DMS79 (cell line): Measurements from ENCODE around the gene TFB2M.
A peak's percentile ranks its signal among the peaks of the same experiment; 100 is the strongest.
"Not testable (repeated sequence)": the region's sequence is repeated elsewhere in the genome, so short reads cannot be mapped to it uniquely, and the experiment has no call there.

Experiments
- DNase-seq: peaks from one replicate; lab custom pipeline; 2025; lab: John Stamatoyannopoulos, UW

The TFB2M gene

DNA sequence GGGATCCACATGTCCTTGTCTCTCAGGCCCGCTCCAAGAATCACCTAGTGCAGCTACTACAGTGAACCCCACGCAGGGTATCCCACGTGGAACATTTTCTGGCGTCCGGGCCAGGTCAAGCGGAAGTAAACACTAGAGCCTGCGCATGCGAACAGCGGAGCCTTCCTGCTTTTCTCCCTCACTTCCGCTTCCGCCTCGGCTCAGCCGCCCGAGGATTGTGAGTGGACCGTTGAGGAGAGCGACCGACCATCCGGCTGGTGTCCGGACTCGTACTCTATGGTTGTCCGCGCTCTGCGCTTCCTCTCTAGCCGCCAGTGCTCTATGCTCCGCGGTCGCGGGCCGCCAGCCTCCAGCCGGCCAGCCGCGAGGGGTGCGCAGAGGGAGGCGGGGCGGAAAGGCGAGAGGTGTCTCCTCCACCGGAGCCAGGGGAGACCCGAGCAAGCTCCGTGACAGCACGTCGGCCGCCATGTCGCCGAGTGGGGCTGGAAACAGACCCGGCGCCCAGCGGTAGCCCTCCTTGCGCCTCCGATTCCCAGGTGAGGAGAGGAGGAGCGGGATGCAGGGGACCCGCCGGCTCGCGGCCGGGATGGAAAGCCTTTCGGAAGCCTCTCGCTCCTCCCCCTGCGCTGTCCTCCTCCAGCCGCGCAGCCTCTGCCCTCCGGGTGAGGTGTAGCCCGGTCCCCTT, at the start of gene TFB2M, which contains the start of gene CNST:
Gene TFB2M (minus strand): TSS at position 134 of the 685 bp plus-strand sequence. CDS start 123 bp downstream, at position 11.
Gene CNST (plus strand): TSS at position 329 of the 685 bp plus-strand sequence. CDS start 25,107 bp downstream, outside the sequence.
- DNase-seq = peak; percentile 96

DNA sequence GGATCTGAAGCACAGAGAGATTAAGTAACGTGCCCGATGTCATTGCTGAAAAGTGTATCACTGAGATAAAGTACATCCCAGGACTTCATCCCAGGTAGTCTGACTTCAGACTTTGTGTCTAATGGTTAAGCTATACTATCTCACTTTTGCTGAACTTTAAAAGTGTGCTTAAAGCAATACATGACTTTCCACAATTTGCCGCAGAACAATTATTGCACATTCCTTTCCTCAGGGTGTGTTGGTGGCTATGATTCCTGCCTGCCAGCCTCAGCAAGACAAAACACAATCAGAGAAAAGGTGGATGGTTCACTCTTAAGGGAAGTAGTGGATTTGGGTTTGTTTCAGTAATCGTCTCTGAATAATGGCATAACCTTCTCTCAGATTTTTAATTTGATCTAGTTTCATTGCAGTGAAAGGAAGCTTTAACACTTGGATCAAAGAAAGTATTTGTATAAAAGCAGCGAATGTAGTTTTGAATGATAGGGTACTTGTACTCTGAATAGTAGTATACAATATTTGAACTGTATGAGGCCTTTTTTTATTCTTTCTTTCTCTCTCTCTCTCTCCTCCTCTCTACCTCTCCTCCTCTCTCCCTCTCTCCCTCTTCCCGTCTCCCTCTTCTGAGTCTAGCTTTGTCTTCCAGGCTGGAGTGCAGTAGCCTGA, 47.2 kb upstream of the TFB2M start:
- DNase-seq = no peak

GRCh38 chr1:246609632-246610031, 43.6 kb upstream of the TFB2M start:
- DNase-seq = no peak

- DNase-seq = no peak
Observed at GRCh38 chr1:246608616-246609376, 42.7 kb upstream of the TFB2M start.

DNA sequence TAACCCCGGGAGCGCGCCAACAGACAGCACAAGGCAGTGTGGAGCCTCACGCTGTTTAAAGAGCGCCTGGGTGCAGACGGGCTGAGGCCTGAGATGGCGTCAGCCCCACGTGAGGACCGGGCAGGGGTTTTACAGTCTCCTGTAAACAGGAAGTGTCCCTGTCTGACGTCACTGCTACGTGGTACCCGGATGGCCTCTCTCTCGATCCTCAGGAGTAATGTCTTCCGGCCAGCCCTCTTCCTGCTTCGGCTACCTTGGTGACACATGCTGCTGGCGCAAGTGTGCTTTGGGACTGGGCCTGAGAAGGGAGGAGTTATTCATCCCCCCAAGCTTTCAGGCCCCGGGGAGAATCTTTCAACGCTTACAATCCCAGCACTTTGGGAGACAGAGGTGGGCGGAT, 41.4 kb upstream of the TFB2M start:
- DNase-seq = no peak

DNA sequence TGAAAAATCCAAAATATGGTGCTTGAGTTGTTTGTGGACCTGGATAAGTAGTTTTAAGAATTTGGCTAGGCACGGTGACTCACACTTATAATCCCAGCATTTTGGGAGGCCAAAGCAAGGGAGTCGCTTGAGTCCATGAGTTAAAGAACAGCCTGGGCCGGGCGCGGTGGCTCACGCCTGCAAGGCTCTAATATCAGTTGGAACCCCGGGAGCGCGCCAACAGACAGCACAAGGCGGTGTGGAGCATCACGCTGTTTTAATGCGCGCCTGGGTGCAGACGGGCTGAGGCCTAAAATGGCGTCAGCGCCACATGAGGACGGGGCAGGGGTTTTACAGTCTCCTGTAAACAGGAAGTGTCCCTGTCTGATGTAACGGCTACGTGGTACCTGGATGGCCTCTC, 39.2 kb upstream of the TFB2M start:
- DNase-seq = not testable (repeated sequence)

DNA sequence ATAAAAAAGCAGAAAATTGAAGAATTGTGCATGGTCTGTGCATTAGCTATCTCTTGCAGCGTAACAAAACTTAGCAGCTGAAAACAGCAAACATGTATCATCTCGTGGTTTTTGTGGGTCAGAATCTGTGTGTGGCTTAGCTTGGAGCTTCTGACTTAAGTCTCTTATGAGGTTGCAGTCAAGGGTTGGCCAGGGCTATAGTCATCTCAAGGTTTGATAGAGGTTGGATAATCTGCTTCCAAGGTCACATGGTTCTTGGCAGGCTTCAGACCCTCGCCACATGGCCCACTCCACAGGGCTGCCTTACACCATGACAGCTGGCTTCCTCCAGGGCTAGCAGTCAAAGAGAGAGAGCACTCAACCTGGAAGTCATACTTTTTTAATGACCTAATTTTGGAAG, 36.1 kb upstream of the TFB2M start:
- DNase-seq = no peak

GRCh38 chr1:246600579-246600978, 34.5 kb upstream of the TFB2M start:
- no peak for DNase-seq

- DNase-seq = no peak
Observed at GRCh38 chr1:246599315-246599714, 33.3 kb upstream of the TFB2M start.

- DNase-seq = no peak
Observed at GRCh38 chr1:246597971-246598370, 31.9 kb upstream of the TFB2M start.

GRCh38 chr1:246597340-246597739, 31.3 kb upstream of the TFB2M start:
- DNase-seq = no peak

- no peak for DNase-seq
Observed at GRCh38 chr1:246595146-246595545, 29.1 kb upstream of the TFB2M start.

DNA sequence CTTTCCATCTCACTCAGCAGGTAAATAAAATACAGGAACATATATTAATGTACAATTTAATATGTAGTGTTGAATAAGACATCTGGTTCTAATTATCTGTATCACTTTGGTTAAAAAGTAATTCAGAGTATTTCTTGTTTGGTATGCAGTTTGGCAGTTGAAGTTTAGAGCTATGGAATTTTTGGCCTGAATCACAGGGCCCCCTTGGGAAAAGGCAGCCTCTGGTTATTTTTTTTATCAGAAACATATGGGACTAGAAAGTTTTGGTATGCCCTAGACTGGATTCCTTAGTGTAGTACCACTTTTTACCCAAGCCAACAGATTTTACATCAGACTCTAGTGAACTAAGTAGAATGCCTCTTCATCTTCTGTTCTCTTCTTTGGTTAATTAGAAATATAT, 26.6 kb upstream of the TFB2M start:
- DNase-seq = no peak

GRCh38 chr1:246591958-246592357, 25.9 kb upstream of the TFB2M start:
- DNase-seq = no peak

DNA sequence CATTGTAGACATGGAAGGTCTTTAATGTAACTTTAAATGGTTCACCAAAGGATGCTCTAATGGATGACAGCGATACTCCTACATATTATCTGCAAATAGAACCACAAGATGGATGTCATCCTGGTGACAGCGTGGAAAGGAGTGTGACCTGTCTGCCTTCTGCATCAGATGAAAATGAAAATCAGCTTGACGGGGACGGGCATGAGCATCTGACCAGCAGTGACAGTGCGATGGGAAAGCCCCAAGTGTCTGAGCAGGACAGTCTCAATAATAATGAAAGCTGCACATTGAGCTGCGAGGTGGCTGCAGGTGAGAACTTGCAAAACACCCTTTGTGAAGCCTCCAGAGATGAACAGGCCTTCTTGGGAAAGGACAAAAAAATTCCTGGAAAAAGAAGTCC, 25.4 kb upstream of the TFB2M start:
- DNase-seq = no peak

- no peak for DNase-seq
Observed at GRCh38 chr1:246591047-246591446, 25.0 kb upstream of the TFB2M start.

GRCh38 chr1:246589919-246590318, 23.9 kb upstream of the TFB2M start:
- DNase-seq = not testable (repeated sequence)

- no peak for DNase-seq
Observed at GRCh38 chr1:246588159-246588721, 22.2 kb upstream of the TFB2M start.

DNA sequence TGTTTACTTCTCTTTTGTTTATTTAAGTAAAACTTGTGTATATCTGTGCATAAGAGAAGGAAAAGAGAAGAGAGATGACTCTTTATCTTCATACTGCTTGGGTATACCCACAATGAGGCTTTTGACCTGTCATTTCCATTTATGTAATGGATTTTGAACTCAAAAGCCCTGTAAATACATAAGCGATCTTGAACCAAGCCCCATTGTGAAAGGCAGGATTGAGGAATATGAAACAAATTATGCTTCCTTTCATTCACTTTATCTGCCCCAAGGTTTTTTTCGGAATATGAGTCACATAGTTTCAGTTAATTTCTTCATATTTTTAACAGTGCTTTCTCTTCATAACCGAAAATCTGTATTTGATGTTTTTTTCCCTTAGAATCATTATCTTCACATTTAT, 21.5 kb upstream of the TFB2M start:
- no peak for DNase-seq

GRCh38 chr1:246587032-246587431, 21.0 kb upstream of the TFB2M start:
- DNase-seq = no peak

DNA sequence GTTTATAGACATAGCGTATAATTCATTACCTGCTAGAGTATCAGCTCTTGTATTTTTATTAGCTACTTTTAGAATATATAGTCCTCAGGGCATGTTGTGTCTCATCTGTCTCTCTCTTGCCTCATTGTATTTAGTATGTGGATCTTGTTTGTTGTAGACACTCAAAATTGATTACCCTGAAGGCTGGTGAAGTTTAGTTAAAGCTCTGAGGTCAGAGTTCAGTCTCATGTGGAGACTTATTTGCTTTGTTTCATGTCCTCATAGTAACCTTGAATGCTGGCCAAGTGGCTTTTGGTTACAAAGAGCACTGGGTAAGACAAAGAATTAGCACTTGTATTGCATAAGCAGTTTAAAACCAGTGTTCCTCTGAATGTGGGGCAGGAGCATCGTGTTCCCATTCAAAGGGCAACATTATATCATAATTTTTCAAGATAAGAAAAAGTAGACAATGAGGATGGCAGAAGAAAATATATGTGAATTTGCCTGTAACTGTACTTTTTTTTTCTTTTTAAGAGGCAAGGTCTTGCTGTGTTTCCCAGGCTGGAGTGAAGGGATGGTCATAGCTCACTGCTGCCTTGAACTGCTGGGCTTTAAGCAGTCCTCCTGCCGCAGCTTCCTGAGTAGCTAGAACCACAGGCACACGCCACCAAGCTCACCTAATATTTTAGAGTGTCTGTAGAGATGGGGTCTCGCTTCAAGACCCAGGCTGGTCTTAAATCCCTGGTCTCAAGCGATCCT, 17.6 kb upstream of the TFB2M start:
- peak; percentile 49 for DNase-seq

DNA sequence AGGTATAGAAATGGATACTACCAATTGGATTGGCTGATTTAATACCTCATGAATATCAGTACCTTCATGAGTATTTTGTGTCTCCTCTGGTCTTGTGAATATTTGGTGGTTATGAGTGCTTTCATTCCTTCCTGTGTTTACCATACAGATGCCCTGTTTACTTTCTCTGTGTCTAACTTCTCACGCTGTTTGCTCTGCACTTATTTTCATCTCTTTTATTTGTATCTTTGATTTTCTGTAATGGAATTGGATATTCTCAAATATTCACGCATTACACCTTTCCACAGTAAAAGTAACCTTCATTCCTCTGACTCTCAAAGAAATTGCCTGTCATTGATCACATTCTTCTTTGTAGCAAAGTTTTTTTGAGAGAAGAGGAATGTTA, 17.0 kb upstream of the TFB2M start:
- no peak for DNase-seq
